Right lobe of liver (tissue), 6 donors: ENCODE data around the gene ZIC5. TPM values are rescaled to one million over a fixed set of nuclear protein-coding genes. Genes with fewer than 3 reads are reported as not detected.

Source experiments
- ATAC-seq, 4 donors: fragments of 200-7000 bp; cut with Tn5 transposase; one replicate each; pipeline ENCODE4 v1.9.1; 2020; ENCODE audit warnings: mild to moderate bottlenecking in 4 of 4, moderate library complexity in 4 of 4
- DNase-seq, 3 donors: peaks; one replicate each; pipeline ENCODE4 v3.0.0-alpha.2; 2020
- H3K27ac ChIP-seq, 3 donors: fragments of 200-600 bp; one replicate each; pipeline ENCODE4 v1.8.0; 2022
- H3K27me3 ChIP-seq, 2 donors: fragments of 200-600 bp; one replicate each; pipeline ENCODE4 v1.8.0; 2022
- H3K36me3 ChIP-seq, 4 donors: fragments of 200-600 bp; sonication (generic) in 1 of 4; one replicate each; pipeline versions ENCODE4 v1.5.1 to v1.8.0; 2017 to 2022; ENCODE audit warnings: control low read depth in 1 of 4
- H3K4me1 ChIP-seq, 4 donors: fragments of 200-600 bp; sonication (generic) in 1 of 4; one replicate each; pipeline versions ENCODE4 v1.5.1 to v1.8.0; 2017 to 2022; ENCODE audit warnings: control low read depth in 1 of 4
- H3K4me3 ChIP-seq, 3 donors: fragments of 200-600 bp; one replicate each; pipeline ENCODE4 v1.8.0; 2022
- H3K9me3 ChIP-seq, 4 donors: fragments of 200-600 bp; sonication (generic) in 1 of 4; one replicate each; pipeline versions ENCODE4 v1.5.1 to v1.8.0; 2017 to 2022; ENCODE audit warnings: control low read depth in 1 of 4
- CTCF ChIP-seq, 4 donors: fragments of 200-600 bp in 3 of 4; fragments of 450-650 bp in 1 of 4; IDR thresholded peaks; one replicate each; pipeline versions ENCODE4 v1.5.1 to v1.8.0; 2016 to 2022; ENCODE audit warnings: antibody characterized with exemption in 4 of 4, mild to moderate bottlenecking in 2 of 4
- POLR2A ChIP-seq: fragments of 450-650 bp; IDR thresholded peaks from one replicate; pipeline ENCODE4 v1.6.1; 2017; ENCODE audit warnings: antibody characterized with exemption, mild to moderate bottlenecking
- WGBS: methylation state at CpG from one replicate; pipeline ENCODE4 v1.1.6; 2018; ENCODE audit warnings: low coverage, low lambda C conversion rate; ENCODE audit not compliant: insufficient coverage; ENCODE audit errors: missing lambda C conversion rate; 5-methylcytosine and 5-hydroxymethylcytosine counted together
- intact Hi-C, 2 donors: fragments of 100-400 bp; cut with DNase I; formaldehyde crosslinking; loops; one replicate each; pipeline versions ENCODE4 v1.11.2 to v1.14.1; 2022
- total RNA-seq, 6 experiments: library from RNA; depleted of rRNA in 2 of 6; stranded (reverse); fragments of >200 nt in 2 of 6; fragmentation: NEBNext Ultra II Directional in 3 of 6; extraction: Animal tissue kit (Norgen Biotek cat#: 25700) in 3 of 6; gene quantifications; one replicate each; pipeline versions ENCODE4 v1.1.0 to v1.2.4, GENCODE V29; 2016 to 2023
- donor health status: DM: no; HTN: yes; CAD: no.
- donor health status: DM: no; HTN: no; CAD: no.
- donor health status: DM: no; HTN: no; CAD: no.
- donor health status: DM: no; HTN: yes; CAD: no.
- donor health status: DM: no; HTN: yes; CAD: no.

Gene ZIC5
- total RNA-seq, 6 experiments from 2014 or later: not detected

DNA sequence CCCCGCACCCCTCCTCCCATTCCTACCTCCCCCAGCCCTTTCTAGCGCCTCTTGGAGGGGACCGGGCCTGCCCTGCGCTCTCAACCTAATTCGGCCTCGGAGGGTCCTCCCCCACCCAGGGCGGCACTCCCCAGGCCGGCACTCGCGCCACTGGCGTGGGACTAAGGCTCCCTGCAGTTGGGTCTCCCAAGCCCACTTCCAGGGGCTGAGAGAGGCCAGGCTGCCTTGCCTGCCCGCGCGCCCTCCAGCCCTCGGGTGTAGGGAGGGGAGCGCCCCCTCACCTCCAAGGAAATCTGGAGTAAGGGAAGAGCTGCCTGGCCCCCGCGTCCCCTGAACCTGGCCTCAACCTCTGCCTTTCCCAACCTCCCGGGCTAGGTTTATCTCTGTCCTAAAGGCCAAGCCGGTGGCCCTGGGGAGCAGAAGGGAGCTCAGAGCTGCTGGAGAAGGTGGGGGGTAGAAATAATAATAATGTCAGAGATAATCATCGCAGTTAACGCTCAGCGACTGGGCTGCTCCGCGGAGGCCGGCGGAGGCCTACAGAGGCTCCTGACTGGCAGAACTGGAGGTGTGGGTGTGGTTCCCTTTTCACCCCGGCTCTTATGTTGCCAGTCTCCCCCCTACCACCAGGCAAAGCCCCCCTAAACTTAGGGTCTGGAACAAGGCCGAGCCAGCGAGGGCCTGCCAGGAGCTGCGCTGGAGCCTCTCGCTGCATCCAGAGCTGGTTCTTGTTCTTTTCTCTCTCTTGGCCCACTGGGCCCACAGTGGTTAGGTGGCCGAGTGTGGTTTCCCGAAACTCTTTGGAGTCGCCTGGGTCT, 19.7 kb upstream of the ZIC5 start:
- Histone ChIP-seq H3K4me1 (no peaks in the 10 kb centered on the region), H3K4me3 (no peak overlapping the region), H3K27me3 (peaks cover 55 to 98% of the 10 kb centered on the region in 2 donors), H3K36me3 (no peaks in the 10 kb centered on the region), H3K9me3 (no peaks in the 10 kb centered on the region), H3K27ac (no peak overlapping the region)
- WGBS: 6% methylated on average over 10 of the region's 35 CpGs
- intact Hi-C loops: no loop called here
- TF ChIP-seq POLR2A (no peak), CTCF (IDR thresholded peaks at IDR 0.05) (no peak)
- ATAC-seq (peak in 3 of 4 donors; percentile 19 to 28 (median 24)), DNase-seq (no peak)

GRCh38 chr13:99990126-99990977, 18.8 kb upstream of the ZIC5 start:
- no peak for DNase-seq
- intact Hi-C loops: no loop called here
- Histone ChIP-seq H3K4me3 (no peak overlapping the region), H3K9me3 (no peaks in the 10 kb centered on the region), H3K27me3 (peaks cover 55 to 97% of the 10 kb centered on the region in 2 donors), H3K4me1 (no peaks in the 10 kb centered on the region), H3K27ac (no peak overlapping the region), H3K36me3 (no peaks in the 10 kb centered on the region)
- ATAC-seq: peak; percentile 12 to 33 (median 28)
- TF ChIP-seq POLR2A (no peak), CTCF (IDR thresholded peaks at IDR 0.05) (no peak)
- WGBS: 14% methylated on average over 23 of the region's 42 CpGs

DNA sequence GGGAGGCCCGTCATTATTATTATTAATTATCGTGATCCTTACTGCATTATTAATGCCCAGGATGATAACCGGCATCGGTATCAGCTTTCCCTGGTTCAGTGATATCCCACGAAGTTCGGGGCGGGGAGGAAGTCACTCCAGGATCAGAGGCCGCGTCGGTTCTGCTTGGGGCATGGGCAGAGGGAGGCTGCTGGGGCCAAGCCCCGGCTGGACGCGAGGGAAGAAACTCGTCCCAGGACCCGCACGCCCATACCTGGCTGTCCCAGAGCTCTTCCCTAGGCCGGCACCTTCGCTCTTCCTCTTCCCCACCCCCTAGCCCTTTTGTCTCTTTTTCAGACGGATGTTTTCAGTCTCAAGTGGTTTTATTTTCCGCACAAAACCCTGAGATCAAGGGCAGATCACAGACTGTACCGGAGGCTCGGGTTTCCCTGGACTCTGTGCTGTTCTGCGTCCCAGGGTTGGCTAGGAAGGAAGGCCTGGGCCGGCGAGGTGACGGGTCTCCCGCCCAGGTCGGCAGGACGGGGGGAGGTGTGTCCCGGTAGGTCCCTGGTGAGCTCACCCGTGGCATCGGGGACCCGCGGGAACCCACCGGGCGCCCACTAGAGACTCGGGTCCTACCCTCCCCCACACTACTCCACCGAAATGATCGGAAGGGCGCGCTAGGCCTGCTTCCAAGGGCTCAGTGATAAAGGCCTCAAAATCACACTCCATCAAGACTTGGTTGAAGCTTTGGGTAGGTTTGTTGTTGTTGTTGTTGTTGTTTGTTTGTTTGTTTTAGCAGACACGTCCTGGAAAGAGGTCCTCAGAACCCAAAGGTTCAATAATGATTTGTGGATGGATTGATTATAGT, 17.9 kb upstream of the ZIC5 start:
- ATAC-seq: peak; percentile 12 to 27 (median 18)

DNA sequence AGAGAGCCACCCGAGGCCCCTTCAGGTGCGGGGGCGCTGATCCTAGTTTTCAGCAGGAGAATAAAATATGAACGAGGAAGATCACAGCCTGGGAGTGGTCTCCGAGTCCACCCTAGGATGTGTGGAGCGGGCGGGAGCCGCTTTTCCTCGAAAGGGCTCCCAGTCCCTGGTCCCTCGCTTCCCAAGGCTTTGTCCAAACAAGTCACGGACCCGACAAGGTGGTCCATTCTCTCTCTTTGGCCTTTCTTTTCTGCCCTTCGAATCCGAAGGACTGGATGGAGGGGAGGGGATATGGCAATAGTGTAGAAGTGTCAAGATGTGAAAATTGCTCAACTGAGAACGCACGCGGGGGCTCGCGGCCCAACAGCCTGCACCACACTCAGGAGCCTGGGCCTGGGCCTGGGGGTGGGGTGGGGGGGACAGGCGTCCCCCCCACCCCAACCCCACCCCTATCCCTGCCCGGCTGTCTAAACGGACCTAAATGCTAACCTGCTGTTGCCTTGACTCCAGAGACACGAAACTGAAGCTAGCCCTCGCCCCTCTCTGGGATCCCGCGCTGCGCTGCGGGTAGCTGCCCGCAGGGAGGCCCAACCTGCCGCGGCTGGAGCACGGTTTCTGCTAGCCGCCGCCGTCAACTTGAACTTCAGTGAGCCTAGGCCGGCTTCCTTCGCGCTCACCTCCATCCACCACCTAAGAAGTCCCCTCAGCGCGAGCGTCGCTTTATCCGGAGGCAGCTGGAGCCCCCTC, 17.1 kb upstream of the ZIC5 start:
- WGBS: 5% methylated on average over 10 of the region's 43 CpGs
- peaks cover 52 to 96% of the 10 kb centered on the region in 2 donors for H3K27me3 ChIP-seq
- no peaks in the 10 kb centered on the region for H3K36me3 ChIP-seq
- H3K27ac ChIP-seq: no peak overlapping the region
- ATAC-seq (no peak), DNase-seq (no peak)
- no peak overlapping the region for H3K4me3 ChIP-seq
- TF ChIP-seq CTCF (IDR thresholded peaks at IDR 0.05) (no peak), POLR2A (no peak)
- no peaks in the 10 kb centered on the region for H3K4me1 ChIP-seq
- no peaks in the 10 kb centered on the region for H3K9me3 ChIP-seq
- intact Hi-C loops: no loop called here

More for the DNA sequence above, 17.9 kb upstream of the ZIC5 start:
- intact Hi-C loops: no loop called here
- H3K4me3 ChIP-seq: no peak overlapping the region
- no peak overlapping the region for H3K27ac ChIP-seq
- no peak for TF ChIP-seq POLR2A
- H3K4me1 ChIP-seq: no peaks in the 10 kb centered on the region
- DNase-seq: no peak
- 18% methylated on average over 29 of the region's 42 CpGs for WGBS
- peaks cover 48 to 96% of the 10 kb centered on the region in 2 donors for H3K27me3 ChIP-seq
- no peaks in the 10 kb centered on the region for H3K36me3 ChIP-seq
- H3K9me3 ChIP-seq: no peaks in the 10 kb centered on the region
